Smooth muscle cell of the brain vasculature (primary cell): ENCODE results near the gene ZG16.
"Not testable (repeated sequence)": the region's sequence is repeated elsewhere in the genome, so short reads cannot be mapped to it uniquely, and the experiment has no call there.

ENCODE experiments used
- DNase-seq: peaks from one replicate; pipeline ENCODE4 v3.0.0-alpha.2; 2012; ENCODE audit warnings: low read depth, low spot score

Gene ZG16

DNA sequence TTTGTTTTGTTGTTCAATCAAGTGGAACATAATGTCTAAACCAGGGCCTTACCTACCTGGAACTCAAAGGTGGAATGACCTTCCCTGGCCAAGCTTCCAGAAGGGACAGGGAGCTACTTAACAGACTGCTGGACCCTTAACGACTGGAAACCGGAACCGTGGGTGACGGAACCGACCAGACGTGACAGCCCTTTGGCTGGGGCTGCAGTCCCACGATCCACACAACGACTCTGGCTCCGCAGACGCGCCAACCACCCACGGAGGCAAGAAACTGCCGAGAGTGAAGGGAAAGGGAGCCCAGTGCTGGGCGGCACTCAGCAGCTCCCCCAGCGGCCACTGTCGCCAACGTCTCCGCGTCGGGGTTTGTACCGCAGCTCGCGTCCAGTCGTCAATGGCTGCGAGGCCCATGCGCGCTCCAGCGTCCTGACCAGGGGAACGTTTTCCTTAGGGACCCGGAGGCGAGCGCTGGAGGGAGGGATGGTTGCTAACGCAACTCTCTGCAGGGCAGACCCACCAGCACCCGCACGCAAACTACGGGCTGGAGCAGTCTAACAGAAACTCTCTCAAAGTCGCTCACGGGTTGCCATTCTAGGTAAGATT lies 6.9 kb downstream of the ZG16 start:
- DNase-seq = no peak

DNA sequence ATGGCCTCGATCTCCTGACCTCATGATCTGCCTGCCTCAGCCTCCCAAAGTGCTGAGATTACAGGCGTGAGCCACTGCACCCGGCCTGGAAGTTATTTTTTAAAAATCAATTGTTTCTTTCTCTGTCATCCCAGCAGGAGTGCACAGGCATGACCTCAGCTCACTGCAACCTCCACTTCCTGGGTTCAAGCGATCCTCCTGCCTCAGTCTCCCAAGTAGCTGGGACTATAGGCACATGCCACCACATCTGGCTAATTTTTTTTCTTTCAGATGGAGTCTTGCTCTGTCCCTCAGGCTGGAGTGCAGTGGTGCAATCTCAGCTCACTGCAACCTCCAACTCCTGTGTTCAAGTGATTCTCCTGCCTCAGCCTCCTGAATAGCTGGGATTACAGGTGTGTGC lies 9.1 kb downstream of the ZG16 start:
- not testable (repeated sequence) for DNase-seq

DNA sequence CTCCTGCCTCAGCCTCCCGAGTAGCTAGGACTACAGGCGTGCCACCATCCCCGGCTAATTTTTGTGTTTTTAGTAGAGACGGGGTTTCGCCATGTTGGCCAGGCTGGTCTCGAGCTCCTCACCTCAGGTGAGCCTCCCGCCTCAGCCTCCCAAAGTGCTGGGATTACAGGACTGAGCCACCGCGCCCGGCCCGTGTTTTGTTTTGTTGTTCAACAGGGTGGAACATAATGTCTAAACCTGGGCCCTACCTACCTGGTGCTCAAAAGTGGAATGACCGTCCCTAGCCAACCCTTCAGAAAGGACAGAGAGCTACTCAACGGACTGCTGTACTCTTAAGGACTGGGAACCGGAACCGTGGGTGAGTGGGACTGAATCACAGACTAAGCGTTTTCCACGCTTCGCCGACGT lies 11.7 kb downstream of the ZG16 start:
- no peak for DNase-seq

DNA sequence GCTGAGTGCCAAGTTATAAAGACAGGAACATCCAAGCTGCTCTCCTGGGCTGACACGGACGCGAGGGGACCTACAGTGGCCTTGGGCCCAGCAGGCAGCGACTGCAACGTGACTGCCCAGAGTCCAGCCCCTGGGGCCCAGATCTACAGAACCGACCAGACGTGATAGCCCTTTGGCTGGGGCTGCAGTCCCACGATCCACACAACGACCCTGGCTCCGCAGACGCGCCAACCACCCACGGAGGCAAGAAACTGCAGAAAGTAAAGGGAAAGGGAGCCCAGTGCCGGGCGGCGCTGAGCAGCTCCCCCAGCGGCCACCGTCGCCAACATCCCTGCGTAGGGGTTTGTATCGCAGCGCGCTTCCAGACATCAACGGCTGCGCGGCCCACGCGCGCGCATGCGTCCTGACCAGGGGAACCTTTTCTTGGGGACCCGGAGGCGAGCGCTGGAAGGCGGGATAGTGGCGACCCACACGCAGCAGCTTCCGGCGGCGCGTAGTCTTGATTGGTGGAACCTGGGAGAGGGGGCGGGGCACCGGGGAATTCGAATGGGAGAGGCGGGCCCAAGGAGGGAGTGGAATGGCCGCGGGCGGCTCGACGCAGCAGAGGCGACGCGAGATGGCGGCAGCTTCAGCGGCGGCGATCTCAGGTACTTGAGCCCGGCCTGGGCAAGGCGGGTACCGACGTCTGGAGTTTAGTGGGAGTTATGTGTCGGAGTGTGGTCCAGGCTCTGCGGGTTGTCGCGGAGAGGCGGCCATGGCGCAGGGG lies 12.3 kb downstream of the ZG16 start, which contains the start of gene KIF22:
TSS of gene KIF22 (plus strand) at position 569 of the 766 bp plus-strand sequence. CDS start at position 578, 9 bp downstream.
- DNase-seq = peak; percentile 99

DNA sequence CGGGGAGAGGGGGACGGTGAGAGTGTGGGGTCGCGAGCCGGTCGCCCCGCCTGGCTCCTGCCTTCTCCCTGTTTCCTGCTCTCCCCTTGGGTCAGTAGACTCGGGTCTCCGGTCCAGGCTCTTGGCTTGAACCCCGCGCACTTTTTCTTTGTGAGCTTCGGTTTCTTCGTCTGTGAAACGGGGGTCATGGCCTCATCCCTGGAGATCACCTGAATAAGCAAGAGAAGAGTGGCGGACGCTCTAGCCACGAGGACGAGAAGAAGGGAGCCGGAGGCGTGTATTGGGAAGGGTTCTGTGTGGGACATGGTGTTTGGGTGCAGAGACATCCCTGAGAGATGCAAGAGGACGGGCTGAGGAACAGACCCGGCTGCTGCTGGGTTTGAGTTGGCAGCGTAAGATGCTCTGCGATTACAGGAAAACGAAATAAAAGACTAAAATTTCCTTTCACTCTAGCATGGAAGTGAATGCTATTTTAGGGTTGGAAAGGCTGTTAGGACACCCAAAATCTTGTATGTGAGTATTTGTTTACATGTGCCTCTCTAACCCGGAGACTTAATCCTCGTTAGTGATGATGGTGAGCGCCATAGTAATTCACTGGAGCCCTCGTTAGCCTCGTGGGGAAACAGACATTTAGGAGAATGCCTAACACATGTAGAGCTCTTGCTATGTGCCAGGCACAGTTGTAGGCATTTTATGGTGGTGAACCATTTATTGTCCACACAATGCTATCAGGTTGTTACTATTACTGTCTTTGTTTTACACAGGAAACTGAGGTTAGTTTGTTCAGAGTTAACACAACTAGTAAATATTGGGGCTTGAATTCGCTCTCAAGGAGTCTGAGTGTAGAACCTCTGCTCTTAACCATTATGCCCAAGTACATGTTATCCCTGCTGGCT lies 13.1 kb downstream of the ZG16 start:
- DNase-seq = no peak

DNA sequence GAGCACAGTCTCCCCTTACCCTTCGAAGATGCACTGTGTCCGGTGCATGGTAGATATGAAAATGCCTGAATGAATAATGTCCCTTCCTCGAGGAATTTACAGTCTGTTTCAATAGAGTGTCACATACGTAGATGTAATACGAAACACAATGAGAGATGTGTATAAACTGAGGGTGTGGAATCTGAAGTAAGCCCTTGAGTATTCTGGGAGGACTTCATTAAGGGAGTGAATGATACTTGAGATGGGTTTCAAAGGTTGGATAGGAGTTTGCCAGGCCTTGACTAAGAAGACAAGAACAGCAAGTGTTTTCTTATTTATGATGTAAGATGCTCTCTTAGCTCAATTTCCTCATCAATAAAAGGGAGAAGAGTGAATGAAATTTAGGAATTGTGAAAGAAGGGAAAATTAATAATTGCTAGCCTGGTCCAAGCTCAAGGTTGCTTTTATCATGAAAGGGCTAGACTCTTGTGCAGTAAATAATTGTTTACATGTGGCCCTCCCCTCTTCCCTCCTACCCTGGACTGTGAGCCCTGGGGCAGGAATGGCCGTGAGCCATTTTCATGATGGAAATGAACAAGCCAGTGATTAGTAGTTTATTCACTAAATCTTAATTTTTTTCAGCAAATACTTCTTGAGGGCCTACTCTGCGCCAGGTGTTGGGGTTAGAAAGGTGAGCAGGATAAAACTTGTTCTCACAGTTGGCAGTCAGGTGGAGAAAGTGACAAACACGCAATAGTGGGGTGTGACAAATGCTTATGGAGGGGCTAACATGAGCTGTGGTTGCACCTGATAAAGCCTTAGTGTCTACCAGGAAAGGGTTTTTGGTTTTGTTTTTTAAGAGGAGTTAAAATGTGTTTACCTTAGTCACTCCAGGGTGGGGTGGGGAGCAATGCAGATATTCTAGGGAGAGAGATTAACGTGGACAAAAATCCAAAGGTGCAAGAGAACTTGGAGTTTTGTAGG lies 14.1 kb downstream of the ZG16 start:
- no peak for DNase-seq

DNA sequence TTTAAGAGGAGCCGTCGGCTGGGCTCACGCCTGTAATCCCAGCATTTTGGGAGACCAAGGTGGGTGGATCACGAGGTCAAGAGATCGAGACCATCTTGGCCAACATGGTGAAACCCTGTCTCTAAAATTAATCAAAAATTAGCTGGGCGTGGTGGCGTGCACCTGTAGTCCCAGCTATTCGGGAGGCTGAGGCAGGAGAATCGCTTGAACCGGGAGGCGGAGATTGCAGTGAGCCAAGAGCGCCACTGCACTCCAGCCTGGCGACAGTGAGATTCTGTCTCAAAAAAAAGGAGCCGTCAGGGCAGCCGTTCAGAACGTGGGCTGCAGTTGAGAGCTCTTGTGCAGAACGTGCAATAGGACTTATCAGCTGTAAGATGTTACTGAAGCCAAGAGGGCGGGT lies 15.1 kb downstream of the ZG16 start:
- not testable (repeated sequence) for DNase-seq

DNA sequence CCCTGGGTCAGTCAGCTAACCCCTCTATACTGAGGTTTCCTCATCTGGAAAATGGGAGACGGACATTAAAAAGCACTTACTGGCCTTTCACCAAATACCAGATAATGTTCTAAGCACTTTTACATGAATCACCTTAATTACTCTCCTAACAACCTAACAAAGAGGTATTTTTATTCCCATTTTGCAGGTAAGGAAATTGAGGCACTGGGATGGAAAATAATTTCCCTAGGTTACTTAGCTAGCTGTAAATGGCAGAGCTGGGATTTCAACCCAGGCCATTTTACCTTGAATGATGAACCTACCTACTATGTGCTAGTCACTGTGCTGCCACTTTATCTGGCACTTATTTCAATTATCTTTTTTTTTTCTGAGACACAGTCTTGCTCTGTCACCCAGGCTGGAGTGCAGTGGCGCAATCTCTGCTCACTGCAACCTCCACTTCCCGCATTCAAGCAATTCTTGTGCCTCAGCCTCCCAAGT lies 16.2 kb downstream of the ZG16 start:
- no peak for DNase-seq

DNA sequence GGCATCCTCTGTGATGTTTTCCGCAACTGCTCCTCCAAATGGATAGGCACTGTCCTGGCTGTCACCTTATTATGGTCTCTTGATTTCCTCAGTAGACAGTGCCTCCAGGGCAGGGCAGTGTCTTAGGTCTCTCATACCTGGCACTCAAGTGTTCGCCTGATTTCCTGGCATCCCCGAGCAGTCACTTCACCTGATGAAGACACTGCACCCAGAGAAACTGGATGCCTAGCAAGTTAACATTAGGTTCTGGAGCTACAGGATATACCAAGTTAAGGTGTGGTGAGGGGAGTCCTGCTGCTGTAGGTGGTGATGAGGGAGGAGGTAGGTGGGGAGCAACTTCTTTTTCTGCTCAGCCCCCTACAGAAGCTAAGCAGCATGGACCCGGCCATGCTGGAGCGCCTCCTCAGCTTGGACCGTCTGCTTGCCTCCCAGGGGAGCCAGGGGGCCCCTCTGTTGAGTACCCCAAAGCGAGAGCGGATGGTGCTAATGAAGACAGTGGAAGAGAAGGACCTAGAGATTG lies 24.4 kb downstream of the ZG16 start:
- no peak for DNase-seq

DNA sequence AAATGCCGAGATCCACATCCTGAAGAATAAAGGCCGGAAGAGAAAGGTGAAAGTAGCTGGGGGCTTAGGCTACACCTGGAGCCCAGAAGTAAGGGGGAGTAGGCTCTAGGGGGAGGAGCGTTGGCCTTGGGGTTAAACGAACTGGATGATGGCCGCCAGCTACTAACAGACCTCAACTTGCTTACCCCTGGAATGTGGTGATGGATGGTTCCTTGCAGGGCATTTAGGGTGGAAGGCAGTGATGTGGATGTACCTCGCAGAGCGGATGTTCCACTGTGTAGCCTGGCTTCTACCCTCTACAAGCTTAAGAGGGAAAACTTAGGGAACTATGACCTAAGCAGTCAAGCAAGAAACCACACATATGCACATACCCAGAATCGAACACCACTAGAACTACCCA lies 26.0 kb downstream of the ZG16 start:
- no peak for DNase-seq

DNA sequence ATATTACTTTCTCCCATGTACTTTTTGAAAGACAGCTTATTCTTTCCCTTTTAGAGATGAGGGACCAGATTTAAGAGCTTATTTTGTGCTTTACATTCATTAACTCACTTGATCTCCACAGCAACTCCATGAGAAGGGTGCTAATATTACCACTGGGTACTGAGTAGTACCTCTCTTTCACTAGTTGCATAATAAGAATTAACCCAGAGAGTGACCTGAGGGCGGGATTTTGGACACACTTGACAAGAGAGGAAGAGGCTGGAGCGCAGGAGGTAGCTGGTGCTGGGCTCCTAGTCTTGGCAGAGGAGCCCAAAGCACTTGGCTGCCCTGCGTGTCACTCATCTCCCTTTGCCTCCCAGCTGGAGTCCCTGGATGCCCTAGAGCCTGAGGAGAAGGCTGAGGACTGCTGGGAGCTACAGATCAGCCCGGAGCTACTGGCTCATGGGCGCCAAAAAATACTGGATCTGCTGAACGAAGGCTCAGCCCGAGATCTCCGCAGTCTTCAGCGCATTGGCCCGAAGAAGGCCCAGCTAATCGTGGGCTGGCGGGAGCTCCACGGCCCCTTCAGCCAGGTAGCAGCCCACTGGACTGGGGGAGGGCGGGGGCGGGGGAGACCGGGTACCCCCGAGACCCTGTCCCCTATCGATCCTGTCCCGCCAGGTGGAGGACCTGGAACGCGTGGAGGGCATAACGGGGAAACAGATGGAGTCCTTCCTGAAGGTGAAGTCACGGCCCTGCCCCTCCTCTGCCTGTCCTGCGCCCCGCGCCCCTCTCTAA lies 26.6 kb downstream of the ZG16 start:
- no peak for DNase-seq

DNA sequence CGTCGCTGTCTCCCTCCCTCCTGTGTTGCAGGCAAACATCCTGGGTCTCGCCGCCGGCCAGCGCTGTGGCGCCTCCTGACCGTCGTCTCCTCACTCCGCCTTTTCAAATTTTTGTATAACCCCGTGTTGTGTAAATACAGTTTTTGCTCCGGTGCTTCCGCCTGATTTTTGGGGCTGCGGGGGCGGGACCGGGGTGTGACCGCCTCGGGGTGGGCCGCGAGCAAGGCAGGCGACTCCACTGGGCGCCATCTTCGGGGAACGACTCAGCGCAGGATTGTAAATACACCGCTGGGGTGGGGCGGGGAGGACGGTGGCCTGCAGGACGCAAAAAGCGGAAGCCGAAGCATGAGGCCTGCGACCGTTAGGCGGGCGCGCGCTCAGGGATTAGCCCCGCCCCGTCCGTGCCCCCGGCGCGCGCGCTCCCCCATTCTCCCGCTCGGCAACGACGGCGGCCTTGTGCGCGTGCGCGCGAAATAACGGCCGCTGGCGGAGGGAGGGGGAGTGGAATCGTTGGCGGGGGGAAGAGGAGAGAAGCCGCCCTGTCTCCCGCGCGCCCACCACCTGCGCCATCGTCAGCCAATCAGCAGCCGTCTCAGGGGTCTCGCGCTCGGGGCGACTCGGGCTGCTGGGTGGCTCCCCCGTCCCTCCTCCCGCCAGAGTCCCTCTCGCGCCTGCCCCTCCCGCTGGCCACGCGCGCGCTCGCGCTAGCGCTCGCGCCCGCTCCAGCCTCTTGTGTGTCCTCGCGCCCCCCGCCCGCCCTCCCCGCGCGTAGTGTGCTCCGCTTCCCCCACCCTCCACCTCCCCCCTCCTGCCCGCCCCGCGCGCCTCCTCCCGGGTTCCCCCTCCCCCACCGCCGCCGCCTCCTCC lies 27.4 kb downstream of the ZG16 start:
- peak; percentile 91 for DNase-seq

DNA sequence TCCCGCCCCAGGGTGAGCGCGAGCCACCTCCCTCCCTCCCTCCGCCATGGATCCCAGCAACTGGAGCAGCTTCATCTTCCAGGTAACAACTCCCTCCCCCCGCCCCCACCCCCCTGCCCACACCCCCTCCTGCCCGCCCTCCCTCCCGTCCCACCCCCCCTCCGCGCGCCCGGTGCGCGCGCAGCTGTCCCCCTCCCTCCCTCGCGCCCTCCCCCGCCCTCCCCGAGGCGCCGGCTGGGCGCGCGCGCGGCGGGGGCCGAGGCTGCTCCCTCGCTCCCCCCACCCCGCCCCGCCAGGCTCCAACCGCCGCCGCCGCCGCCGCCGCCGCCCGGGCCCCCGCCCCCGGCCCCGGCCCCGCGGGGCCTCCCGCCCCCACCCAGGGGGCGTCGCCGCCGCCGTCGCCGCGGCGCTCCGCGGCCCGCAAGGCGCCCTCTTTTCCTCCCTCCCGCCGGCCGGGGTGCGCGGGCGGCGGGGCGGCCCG lies 28.1 kb downstream of the ZG16 start, which contains the start of gene MAZ:
TSS of gene MAZ (plus strand) at position 431 of the 481 bp plus-strand sequence. CDS start 173 bp downstream, outside the sequence.
- DNase-seq = no peak

DNA sequence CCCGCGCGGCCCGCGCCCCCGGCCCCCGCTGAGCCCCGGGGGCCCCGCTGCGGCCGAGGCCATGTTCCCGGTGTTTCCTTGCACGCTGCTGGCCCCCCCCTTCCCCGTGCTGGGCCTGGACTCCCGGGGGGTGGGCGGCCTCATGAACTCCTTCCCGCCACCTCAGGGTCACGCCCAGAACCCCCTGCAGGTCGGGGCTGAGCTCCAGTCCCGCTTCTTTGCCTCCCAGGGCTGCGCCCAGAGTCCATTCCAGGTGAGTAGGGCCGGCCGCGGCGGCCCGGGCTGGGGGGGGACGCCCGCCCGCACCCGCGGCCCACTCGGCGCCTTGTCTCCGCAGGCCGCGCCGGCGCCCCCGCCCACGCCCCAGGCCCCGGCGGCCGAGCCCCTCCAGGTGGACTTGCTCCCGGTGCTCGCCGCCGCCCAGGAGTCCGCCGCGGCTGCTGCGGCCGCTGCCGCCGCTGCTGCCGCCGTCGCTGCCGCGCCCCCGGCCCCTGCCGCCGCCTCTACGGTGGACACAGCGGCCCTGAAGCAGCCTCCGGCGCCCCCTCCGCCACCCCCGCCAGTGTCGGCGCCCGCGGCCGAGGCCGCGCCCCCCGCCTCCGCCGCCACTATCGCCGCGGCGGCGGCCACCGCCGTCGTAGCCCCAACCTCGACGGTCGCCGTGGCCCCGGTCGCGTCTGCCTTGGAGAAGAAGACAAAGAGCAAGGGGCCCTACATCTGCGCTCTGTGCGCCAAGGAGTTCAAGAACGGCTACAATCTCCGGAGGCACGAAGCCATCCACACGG lies 28.8 kb downstream of the ZG16 start:
- DNase-seq = no peak

DNA sequence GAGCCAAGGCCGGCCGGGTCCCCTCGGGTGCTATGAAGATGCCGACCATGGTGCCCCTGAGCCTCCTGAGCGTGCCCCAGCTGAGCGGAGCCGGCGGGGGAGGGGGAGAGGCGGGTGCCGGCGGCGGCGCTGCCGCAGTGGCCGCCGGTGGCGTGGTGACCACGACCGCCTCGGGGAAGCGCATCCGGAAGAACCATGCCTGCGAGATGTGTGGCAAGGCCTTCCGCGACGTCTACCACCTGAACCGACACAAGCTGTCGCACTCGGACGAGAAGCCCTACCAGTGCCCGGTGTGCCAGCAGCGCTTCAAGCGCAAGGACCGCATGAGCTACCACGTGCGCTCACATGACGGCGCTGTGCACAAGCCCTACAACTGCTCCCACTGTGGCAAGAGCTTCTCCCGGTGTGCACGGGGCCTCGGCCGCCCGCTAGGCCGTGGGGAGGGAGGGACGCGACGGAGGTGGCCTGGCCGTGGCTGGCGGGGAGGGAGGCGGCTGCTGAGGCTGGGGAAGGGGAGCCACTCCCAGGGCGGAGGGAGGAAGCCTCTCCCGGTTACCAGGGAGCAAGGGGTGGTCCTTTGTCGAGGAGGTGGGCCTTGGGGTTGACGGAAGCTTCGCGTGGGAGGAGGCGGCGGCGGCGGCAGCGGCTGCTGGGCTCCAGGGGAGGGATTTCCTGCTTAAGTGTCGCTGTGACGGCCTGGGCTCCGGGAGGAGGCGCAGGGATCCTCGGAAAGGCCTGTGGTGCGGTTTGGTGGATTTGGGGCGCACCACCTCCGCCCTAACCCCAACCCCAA lies 29.6 kb downstream of the ZG16 start:
- DNase-seq = no peak

DNA sequence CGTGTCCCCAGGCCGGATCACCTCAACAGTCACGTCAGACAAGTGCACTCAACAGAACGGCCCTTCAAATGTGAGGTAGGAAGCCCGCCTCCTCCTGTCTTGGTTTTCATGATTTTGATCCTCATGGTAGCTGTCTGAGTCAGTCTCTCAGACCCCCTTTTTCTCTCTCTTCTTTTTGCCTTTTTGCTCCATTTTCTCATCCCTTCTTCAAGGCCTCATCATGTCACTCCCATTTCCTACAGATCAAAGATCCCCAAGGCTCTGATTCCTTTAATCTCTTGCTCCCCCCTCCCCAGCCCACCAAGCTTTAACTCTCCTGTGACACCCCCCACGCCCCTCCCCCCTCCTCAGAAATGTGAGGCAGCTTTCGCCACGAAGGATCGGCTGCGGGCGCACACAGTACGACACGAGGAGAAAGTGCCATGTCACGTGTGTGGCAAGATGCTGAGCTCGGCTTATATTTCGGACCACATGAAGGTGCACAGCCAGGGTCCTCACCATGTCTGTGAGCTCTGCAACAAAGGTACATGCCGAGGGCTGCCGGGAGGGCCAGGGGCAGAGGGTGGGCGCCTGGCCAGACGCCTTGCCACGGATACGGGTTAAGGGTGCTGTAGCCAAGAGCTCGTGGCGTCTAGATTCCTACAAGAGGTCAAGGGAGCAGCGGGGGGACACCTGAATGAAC lies 30.3 kb downstream of the ZG16 start:
- no peak for DNase-seq
